Activated T-cell treated with anti-CD3 and anti-CD28 coated beads for 4 hours (primary cell): ENCODE measurements around the gene LRG1.

Experiments used
- DNase-seq: peaks from one replicate; pipeline ENCODE4 v3.0.0-alpha.2; 2020

Gene LRG1

DNA sequence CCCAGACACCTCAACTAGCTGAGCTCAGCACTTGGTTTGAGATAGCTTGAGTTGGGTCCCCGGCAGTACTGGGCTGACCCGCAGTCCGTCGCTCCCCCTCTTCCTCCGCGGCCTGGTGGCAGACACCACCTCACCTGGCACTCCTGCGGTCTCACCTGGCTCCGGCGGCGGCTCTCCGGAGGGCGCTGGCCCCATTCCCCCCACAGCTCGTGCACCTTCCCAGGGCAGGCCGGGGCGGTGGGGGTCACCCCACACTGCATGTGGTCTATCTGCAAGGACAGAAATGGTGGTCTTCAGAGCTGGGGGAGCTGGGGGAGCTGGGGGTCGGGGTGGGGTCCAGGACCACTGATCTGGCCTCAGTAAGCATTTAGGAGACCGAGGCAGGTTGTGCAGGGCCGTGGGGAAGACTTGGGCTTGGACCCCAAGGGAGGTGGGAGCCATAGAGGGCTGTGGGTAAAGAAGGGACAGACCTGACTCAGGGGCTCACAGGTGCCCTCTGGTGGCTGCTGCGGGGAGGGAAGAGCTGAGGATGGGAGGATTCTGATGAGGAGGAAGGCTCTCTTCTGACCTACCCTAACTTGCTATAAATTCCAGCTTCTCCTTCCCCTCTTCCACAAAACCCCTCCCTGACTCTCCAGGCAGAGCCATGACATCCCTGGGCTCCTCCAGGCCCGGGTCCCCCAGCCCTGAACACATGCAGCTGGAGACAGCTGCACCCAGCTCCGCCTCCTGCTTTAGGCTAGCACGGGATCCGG is 14.9 kb downstream of the LRG1 start:
- DNase-seq = peak; percentile 62

GRCh38 chr19:4523306-4524110 is 16.3 kb downstream of the LRG1 start:
- DNase-seq = no peak

DNA sequence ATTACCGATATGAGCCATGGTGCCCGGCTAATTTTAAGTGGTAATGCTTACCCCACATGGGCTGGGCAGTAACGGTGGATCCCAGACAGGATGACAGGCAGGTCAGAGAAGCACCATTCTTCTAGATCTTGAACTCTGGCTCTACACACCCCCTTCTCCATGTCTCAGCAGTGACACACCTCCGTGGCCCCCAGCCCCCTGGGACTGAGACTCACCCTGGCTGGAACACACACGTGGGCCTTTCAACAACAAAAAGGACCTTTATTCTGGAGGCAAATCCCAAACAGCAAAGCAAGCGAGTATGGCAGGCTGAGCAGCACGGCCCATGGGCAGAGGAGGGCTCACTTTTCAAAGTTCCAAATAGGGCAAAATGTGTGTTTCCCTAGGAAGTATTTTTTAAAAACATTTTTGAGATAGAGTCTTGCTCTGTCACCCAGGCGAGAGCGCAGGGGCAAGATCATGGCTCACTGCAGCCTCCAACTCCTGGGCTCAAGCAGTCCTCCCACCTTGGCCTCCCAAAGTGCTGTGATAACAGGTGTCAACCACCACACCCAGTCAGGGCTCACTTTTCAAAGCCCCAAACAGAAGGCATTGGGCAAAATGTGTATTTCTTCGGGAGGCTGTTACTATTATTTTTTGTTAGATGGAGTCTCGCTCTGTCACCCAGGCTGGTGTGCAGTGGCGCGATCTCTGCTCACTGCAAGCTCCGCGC is 17.4 kb downstream of the LRG1 start:
- DNase-seq = no peak

DNA sequence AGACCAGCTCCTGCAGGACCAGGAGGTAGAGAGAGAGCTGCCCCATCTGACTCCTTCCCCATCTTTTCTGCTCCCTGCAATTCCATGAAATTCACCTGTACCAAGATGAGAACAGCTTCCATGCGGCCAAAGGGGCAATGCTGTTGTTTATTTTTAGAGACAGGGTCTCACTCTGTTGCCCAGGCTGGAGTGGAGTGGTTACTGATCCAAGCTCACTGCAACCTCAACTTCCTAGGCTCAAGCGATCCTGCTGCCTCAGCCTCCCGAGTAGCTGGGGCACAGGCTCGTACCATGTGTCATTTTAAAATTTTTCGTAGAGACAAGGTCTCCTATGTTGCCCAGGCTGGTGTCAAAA is 18.0 kb downstream of the LRG1 start:
- DNase-seq = no peak

GRCh38 chr19:4521170-4521887 is 18.5 kb downstream of the LRG1 start:
- no peak for DNase-seq

DNA sequence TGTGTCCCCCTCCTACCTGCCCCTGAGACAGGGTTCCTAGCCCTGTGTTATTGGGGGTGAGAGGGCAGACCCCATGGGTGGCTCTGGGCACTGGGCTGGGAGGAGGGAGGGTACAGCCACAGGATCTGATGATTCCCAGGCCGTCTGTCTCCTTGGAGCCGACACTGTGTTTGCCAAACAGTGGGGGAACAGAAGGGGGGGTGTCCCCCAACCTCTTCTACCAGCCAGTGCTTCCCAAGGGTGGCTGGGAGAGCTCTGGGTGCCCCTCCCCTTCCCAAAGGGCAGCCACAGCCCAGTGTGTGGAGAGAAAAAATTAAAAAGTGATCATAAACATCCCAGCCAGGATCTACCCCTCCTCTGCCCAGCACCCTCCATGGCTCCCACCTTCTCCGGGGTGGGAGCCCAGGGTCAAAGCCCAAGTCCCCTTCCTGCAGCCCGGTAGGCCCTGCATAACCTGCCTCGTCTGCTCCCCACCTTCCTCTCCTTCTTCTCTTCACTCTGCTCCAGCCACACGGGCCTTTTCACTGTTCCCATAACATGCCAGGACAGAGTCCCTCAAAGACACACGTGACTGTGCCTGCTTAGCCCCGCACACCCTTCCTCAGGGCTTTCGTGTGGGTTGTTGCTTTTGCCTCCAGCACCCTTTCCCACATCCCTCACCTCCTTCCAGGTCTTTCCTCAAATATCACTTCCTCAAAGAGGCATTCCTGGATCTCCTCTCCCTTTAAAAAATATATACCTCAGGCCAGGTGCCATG is 20.1 kb downstream of the LRG1 start:
- DNase-seq = no peak

- no peak for DNase-seq
Observed at GRCh38 chr19:4519172-4519496, 20.7 kb downstream of the LRG1 start.

DNA sequence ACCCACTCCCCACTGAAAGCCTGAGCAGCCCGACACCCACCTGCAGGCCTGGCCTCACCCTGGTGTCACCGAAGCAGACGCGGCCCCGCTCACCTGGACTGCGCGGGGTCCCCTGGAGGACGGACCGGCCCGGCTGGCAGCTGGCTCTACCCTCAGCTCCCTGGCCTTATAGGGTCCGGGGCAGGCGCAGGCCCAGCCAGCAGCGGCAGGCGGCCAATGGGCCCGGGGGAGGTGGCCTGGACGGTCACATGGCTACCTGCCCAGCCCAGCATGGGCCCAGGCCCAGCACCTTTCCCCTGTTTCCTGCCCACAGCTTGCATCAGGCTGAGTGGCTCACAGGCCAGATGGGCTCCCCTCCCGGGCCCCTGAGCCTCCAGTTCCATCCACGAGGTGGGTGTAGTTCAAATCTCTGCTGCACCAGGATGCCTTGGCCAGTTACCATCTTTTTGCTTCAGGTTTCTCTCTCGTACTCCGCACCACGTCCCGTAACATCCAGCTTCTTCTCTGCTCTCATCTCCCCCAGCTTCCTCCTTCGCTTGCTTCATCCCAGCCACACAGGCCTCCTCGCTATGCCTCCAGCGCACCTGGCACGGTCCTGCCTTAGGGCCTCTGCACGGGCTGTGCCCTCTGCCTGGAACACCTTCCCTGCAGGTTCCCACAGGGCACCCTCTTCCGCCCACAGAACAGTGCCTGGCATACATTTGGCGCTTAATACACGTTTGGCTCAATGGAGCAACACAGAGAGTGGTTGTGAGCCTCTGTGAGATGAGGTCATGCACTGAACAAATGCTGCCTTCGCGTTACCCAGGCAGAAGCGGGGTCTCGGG is 21.3 kb downstream of the LRG1 start, which contains the start of gene PLIN4:
TSS of gene PLIN4 (minus strand) at position 142 of the 827 bp plus-strand sequence. CDS start 214 bp downstream, outside the sequence.
- DNase-seq = no peak

DNA sequence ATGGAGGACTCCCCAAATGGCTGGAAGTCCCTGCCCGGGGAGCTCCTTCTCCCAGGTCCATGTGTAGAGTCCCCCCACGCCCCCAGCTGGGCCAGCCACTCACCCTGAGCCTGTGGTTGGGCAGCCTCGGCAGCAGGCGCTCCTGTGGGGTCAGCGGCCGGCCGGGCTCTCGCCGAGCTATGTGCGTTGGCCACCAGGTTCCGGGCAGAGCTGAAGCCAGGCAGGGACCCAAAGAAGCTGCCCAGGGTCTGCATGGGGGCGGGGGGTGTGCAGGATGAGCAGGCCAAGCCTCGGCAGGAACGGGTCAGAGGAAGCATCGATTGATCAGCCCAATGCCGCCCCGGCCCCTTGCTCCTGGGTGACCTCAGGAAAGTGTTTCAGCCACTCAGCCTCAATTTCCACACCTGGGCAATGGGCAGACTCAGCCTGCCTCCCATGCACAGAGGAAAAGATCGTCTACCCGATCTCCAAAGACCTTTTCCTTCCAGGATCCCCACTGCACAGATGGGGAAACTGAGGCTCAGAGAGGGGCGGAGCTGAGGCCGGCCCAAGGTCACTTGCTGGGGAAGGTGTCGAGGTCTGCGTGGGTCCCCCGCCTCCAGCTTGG is 22.3 kb downstream of the LRG1 start:
- no peak for DNase-seq

- no peak for DNase-seq
Observed at GRCh38 chr19:4516939-4517300, 22.9 kb downstream of the LRG1 start.

GRCh38 chr19:4516199-4516938 is 23.5 kb downstream of the LRG1 start:
- no peak for DNase-seq

DNA sequence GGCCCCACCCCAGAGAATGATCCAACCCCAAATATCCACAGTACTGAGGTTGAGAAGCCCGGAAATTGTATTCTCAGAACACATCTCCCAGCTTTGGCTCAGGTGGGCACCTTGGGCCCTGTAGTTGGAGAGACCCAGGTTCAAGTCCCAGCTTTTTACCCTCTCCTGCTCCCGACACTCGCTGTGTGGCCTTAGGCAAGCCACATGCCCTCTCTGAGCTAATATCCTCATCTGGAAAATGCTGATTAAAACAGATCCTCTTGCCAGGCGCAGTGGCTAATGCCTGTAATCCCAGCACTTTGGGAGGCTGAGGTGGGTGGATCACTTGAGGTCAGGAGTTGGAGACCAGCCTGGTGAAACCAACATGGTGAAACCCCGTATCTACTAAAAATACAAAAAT is 24.1 kb downstream of the LRG1 start:
- no peak for DNase-seq

DNA sequence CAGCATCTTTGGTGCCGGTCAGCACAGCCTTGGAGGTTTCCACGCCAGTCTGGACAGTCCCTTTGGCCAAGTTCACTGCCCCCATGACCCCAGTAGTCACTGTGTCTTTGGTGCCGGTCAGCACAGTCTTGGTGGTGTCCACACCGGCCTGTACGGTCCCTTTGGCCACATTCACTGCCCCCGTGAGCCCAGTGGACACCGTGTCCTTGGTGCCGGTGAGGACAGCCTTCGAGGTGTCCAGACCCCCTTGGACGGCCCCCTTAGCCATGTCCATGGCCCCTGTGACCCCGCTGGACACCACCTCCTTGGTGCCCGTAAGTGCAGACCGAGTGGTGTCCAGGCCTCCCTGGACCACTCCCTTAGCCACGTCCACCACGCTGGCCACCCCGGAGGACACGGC is 26.6 kb downstream of the LRG1 start:
- no peak for DNase-seq

GRCh38 chr19:4512070-4512469 is 27.8 kb downstream of the LRG1 start:
- no peak for DNase-seq

- DNase-seq = no peak
Observed at GRCh38 chr19:4511300-4512054, 28.4 kb downstream of the LRG1 start.

GRCh38 chr19:4510435-4511255 is 29.2 kb downstream of the LRG1 start:
- no peak for DNase-seq

GRCh38 chr19:4508698-4509097 is 31.1 kb downstream of the LRG1 start:
- no peak for DNase-seq

DNA sequence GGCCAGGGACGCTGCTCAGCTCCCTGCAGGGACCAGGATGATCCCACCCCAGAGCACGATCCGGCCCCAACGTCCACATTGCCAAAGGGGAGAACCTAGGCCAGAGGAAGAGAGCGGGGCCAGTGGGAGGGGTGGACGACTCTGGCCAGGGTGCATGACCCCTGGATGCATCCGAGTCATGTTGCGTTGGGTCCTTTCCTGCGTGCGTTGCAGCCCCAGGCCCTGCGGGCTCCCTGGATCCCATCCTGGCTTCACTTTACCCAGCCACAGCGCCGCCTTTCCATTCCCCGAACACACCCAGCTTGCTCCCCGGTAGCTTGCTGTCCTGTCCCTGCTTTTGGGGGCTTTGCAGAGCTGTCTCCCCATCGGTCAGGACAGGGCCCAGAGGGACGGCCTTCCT is 32.0 kb downstream of the LRG1 start:
- DNase-seq = no peak

DNA sequence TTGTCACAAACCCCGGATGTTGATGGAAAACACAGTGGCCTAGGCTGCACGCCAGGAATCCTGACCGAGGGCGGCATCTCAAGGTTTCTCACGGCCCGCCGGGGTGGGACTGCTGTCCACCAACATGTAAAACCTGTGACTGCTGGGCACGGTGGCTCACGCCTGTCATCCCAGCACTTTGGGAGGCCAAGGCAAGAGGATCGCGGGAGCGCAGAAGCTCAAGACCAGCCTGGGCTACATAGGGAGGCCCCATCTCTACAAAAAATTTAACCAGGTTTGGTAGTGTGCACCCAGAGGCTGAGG is 32.7 kb downstream of the LRG1 start:
- DNase-seq = no peak
